Measurements from ENCODE around the gene MCF2L.

Gene MCF2L

DNA sequence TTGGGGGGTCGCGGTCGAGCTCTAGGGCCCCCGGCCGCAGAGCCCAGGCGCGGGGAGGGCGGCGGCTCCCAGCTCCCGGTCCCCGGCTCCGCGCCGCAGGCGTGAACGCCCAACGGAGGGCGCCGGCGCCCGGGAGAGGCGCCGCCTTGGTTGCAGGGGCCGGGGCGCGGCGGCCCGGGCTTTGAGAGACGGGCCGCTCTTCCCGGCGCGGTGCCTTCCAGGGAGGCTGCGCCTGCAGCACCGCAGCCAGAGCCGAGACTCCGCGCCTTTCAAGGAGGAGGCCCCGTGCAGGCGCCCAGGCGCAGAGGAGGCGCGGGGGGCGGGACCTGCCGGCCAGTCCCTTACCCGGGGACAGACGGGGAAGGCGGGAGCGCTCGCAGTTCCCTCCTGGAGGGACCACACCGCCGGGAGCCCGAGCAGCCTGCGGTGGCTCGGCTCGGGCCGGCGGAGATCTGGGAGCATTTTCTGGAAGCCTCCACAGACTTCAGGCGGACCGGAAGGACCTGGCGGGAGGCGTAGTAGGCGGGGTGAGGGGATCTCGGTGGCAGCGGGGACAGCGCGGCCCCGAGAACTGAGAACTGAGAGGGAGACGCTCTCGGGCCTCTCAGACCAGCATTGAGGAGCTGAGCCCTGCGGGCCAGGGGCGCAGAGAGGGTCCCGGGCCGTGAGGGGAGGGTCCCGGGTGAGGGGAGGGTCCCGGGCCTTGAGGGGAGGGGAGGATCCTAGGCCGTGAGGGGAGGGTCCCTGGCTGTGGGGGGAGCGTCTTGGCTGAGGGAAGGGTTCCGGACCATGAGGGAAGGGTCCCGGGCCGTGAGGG is 25.5 kb upstream of the MCF2L start:
- TF ChIP-seq, protein P1, sequence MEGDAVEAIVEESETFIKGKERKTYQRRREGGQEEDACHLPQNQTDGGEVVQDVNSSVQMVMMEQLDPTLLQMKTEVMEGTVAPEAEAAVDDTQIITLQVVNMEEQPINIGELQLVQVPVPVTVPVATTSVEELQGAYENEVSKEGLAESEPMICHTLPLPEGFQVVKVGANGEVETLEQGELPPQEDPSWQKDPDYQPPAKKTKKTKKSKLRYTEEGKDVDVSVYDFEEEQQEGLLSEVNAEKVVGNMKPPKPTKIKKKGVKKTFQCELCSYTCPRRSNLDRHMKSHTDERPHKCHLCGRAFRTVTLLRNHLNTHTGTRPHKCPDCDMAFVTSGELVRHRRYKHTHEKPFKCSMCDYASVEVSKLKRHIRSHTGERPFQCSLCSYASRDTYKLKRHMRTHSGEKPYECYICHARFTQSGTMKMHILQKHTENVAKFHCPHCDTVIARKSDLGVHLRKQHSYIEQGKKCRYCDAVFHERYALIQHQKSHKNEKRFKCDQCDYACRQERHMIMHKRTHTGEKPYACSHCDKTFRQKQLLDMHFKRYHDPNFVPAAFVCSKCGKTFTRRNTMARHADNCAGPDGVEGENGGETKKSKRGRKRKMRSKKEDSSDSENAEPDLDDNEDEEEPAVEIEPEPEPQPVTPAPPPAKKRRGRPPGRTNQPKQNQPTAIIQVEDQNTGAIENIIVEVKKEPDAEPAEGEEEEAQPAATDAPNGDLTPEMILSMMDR (conservative IDR thresholded peaks at IDR 0.05; ENCODE audit: low read depth, low read length) = no peak
- H3K4me3 ChIP-seq (ENCODE audit: low read depth, low read length) = peak overlapping the region; percentile 50
- peak; percentile 16 for DNase-seq (ENCODE audit: low read depth)

DNA sequence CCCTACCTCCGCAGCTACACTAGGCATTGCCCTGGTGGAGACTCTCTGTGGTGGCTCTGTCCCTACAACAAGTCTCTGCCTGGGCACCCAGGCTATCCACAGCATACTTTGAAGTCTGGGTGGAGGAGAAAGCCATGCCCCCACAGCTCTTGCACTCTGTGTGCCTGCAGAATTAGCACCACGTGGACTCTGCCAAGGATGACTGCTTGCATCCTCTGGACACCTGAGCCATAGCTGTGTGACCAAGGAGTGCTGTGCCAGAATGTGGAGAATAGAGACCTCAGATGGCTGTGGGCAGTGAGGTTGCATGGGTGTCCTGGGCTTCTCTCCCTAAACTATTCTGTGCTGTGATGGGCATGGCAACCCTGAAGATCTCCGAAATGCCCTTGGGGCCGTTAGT is 21.2 kb upstream of the MCF2L start:
- no peak for DNase-seq (ENCODE audit: low read depth)
- TF ChIP-seq, protein P1 (conservative IDR thresholded peaks at IDR 0.05; ENCODE audit: low read depth, low read length) = no peak
- H3K4me3 ChIP-seq (ENCODE audit: low read depth, low read length) = no peak overlapping the region

DNA sequence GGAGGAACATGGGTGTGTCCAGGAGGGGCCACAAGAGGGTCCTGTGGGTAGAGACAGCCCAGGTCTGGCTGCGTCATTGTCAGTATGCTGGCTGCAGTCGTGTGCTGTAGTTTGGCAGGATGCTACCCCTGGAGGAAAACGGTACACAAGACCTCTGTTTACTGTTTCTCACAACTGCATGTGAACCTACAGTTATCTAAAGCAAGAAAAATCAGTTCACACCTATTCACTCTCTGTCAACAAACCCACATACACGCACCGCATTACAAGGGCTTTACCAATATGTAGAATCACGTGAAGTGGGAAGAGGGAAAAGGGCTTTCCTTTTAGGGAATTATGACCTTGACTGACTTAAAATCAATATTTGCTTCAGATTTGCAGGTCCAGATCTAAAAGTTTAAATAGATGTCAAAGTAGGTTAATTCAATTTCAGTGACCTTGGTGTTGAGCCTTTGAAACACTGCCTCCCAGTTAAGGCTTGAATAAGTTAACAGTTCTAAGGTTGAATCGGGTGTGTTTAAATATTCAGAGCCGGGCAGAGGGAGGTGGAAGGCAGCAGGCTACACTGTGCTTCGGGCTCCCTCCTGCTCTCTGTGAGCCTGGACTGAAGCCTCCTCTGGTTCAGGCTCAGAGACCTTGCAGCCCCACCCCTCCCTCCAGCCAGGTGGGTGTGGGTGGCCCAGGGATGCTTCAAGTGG is 17.2 kb upstream of the MCF2L start:
- no peak for DNase-seq (ENCODE audit: low read depth)
- no peak overlapping the region for H3K4me3 ChIP-seq (ENCODE audit: low read depth, low read length)
- TF ChIP-seq, protein P1 (conservative IDR thresholded peaks at IDR 0.05; ENCODE audit: low read depth, low read length) = no peak

GRCh38 chr13:112952759-112953551 is 16.1 kb upstream of the MCF2L start:
- H3K4me3 ChIP-seq (ENCODE audit: low read depth, low read length) = no peak overlapping the region
- TF ChIP-seq, protein P1 (conservative IDR thresholded peaks at IDR 0.05; ENCODE audit: low read depth, low read length) = no peak
- DNase-seq (ENCODE audit: low read depth) = no peak

DNA sequence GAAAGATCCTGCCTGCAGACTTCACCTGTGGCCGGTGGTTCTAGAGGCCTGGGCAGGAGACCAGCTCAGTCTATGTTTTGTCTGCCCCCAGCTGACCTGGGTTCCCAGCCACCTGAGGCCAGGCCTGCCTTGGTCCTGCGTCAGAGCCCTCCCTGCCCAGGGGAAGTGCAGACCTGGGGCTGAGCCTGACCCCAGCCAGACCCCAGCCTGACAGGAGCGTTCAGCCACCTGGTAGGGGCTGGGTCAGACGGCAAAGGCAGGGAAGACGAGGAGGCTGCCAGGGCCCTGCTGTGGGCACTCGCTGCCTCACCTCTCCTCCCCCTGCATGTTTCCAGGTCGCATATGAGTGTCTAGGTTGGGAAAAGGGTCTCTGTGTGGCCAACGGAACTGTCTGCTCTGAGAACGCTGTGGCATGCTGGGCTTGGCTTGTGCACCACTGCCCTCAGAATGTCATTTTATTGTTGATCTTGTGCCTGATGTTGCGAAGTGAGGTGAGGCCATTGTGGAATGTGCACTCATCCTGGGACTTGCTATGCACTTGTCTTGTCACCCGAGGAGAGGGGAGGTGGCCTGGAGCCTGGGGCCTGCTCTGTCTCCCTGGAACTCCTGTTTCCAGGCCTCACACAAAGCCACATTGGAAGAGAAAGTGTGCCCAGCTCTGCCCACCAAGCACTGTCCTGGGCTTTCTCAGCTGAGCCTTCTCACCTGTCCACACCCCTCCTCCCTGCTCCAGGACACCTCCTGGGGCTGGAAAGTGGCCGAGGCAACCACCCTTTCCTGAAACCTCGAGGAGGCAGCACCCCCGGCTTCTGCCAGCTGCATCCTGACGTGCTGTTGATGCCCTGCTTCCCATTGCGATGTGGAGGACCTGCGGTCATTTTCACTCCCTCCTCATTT is 15.2 kb upstream of the MCF2L start:
- TF ChIP-seq, protein P1 (conservative IDR thresholded peaks at IDR 0.05; ENCODE audit: low read depth, low read length) = no peak
- no peak overlapping the region for H3K4me3 ChIP-seq (ENCODE audit: low read depth, low read length)
- DNase-seq (ENCODE audit: low read depth) = no peak
